Body of pancreas (tissue), 4 donors: ENCODE data around the gene PITPNC1. TPM values are rescaled to one million over a fixed set of nuclear protein-coding genes. Genes with fewer than 3 reads are reported as not detected.

ENCODE experiments used
- ATAC-seq: fragments of 150-250 bp; one replicate; pipeline ENCODE4 v1.9.1; 2016
- DNase-seq, 4 donors: peaks; one replicate each; pipeline ENCODE4 v3.0.0-alpha.2; 2019
- H3K27ac ChIP-seq, 4 donors: fragments of 200-600 bp; sonication (generic); 1 replicate in 3 of 4; 2 replicates in 1 of 4; pipeline versions ENCODE4 v1.5.1 to v1.6.1; 2016 to 2019; ENCODE audit warnings: mild to moderate bottlenecking in 1 of 4, mixed read lengths in 1 of 4, moderate library complexity in 1 of 4
- H3K27me3 ChIP-seq, 2 donors: fragments of 200-600 bp; sonication (generic); one replicate each; pipeline ENCODE4 v1.6.0; 2016; ENCODE audit warnings: mild to moderate bottlenecking in 1 of 2
- H3K36me3 ChIP-seq, 2 donors: fragments of 200-600 bp; sonication (generic); replicated peaks in 1 of 2; 2 replicates each; pipeline ENCODE4 v1.5.1; 2016; ENCODE audit warnings: low read depth in 2 of 2; ENCODE audit not compliant: insufficient read depth in 1 of 2
- H3K4me1 ChIP-seq: fragments of 200-600 bp; sonication (generic); one replicate; pipeline ENCODE4 v1.6.0; 2016
- H3K4me3 ChIP-seq, 2 donors: fragments of 200-600 bp; sonication (generic); 1 replicate in 1 of 2; 2 replicates in 1 of 2; pipeline ENCODE4 v1.5.1; 2016 to 2019
- H3K9me3 ChIP-seq, 3 donors: fragments of 200-600 bp; sonication (generic); 1 replicate in 2 of 3; 2 replicates in 1 of 3; pipeline ENCODE4 v1.5.1; 2016
- POLR2A ChIP-seq, 3 donors: fragments of 450-650 bp; IDR thresholded peaks; one replicate each; pipeline ENCODE4 v1.6.1; 2016; ENCODE audit warnings: antibody characterized with exemption in 3 of 3, mild to moderate bottlenecking in 2 of 3
- whole genome bisulfite sequencing, 2 donors: methylation state at CpG; one replicate each; pipeline ENCODE4 v1.1.5; 2017; 5-methylcytosine and 5-hydroxymethylcytosine counted together
- intact Hi-C: fragments of 100-400 bp; cut with DNase I; formaldehyde crosslinking; loops from one replicate; pipeline ENCODE4 v1.15.1; 2023
- total RNA-seq, 2 donors: library from RNA; depleted of rRNA; stranded (reverse); fragments of >200 nt; gene quantifications; one replicate each; pipeline ENCODE4 v1.1.0, GENCODE V29; 2016
- TF ChIP-seq, protein P1 (sequence below), 7 experiments: fragments of 450-650 bp in 4 of 7; fragments of 200-600 bp in 3 of 7; sonication (generic) in 3 of 7; IDR thresholded peaks; one replicate each; pipeline ENCODE4 v1.5.1; 2016 to 2019; ENCODE audit warnings: antibody characterized with exemption in 7 of 7

PITPNC1 gene
- total RNA-seq, 2 donors from 2014 or later, result 11.9 to 17.5 TPM

DNA sequence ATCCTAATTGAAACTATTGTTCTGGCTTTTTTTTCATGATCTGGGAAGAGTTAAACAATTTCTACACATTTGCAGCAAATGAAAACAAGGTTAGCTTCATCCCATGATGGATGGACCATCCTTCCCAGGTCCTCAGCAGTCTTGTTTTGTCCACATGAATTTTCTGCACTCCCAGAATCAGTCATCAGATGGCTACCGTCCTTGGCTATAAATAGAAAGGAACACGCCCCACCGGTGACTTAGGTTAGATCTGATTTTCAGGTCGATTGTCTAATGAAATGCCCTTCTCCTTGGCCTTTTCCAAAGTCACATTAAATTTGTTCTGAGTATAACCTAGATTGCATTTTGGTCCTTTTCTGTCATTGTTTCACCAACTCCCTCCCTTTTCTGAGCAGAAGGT, 299.2 kb downstream of the PITPNC1 start:
- TF ChIP-seq, protein P1, sequence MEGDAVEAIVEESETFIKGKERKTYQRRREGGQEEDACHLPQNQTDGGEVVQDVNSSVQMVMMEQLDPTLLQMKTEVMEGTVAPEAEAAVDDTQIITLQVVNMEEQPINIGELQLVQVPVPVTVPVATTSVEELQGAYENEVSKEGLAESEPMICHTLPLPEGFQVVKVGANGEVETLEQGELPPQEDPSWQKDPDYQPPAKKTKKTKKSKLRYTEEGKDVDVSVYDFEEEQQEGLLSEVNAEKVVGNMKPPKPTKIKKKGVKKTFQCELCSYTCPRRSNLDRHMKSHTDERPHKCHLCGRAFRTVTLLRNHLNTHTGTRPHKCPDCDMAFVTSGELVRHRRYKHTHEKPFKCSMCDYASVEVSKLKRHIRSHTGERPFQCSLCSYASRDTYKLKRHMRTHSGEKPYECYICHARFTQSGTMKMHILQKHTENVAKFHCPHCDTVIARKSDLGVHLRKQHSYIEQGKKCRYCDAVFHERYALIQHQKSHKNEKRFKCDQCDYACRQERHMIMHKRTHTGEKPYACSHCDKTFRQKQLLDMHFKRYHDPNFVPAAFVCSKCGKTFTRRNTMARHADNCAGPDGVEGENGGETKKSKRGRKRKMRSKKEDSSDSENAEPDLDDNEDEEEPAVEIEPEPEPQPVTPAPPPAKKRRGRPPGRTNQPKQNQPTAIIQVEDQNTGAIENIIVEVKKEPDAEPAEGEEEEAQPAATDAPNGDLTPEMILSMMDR (IDR thresholded peaks at IDR 0.05), result no peak
- TF ChIP-seq POLR2A (IDR thresholded peaks at IDR 0.05), result no peak
- Histone ChIP-seq H3K4me1 (peaks cover 16% of the 10 kb centered on the region), H3K27ac (peak overlapping the region in 1 of 4 donors; percentile 20), H3K4me3 (no peak overlapping the region), H3K9me3 (no peaks in the 10 kb centered on the region), H3K27me3 (no peaks in the 10 kb centered on the region), H3K36me3 (no peaks in the 10 kb centered on the region)
- no peak for ATAC-seq
- WGBS, 2 donors, result 16 to 21% methylated on average over 4 of the region's 4 CpGs
- intact Hi-C loops, result no loop called here
- DNase-seq, result no peak

DNA sequence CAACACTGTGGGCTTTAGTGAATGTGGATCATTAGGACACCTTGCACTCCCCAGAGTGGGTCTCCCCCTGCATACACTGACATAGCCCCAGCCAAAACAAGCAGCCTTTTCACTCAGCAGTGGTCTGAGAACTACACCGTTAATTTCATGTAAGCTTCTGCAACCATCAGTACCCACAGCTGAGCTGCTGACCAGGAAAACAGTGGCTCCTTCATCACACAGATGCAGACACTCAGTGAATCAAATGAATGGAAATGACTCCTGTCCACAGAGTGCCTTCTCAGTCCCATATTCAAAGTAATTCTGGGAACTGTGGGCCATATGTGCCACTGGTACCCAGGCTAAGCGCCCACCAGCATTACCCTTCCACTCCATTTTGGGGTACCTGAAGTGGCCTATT, 301.3 kb downstream of the PITPNC1 start:
- intact Hi-C loops, result no loop called here
- H3K27me3 ChIP-seq, result no peaks in the 10 kb centered on the region
- ATAC-seq (no peak), DNase-seq (no peak)
- TF ChIP-seq POLR2A (IDR thresholded peaks at IDR 0.05), result no peak
- TF ChIP-seq, protein P1 (IDR thresholded peaks at IDR 0.05), result no peak
- WGBS, 2 donors, result 82 to 83% methylated on average over 2 of the region's 2 CpGs
- H3K27ac ChIP-seq, result no peak overlapping the region
- no peak overlapping the region for H3K4me3 ChIP-seq
- H3K9me3 ChIP-seq, result no peaks in the 10 kb centered on the region
- peaks cover 23% of the 10 kb centered on the region for H3K4me1 ChIP-seq
- no peaks in the 10 kb centered on the region for H3K36me3 ChIP-seq

DNA sequence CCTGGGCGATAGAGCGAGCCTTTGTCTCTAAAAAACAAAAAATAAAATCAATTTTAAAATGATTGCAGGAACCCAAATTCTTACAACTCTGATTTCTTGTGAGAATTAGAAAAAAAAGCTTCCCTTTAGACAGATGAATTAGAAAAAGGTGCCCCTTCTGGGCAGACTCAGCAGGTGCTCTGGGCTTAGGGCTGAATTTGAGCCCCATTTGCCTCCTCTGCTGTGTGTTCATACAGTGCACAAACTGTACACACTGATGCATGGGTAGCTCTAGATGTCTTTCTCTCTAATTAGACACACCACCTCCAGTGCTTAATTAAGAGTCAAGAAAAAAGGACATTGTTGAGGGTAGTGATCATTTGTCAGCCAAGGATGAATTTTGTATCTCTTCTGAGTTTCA, 302.1 kb downstream of the PITPNC1 start:
- no peak overlapping the region for H3K4me3 ChIP-seq
- H3K27ac ChIP-seq, result no peak overlapping the region
- no peaks in the 10 kb centered on the region for H3K27me3 ChIP-seq
- TF ChIP-seq, protein P1 (IDR thresholded peaks at IDR 0.05), result no peak
- TF ChIP-seq POLR2A (IDR thresholded peaks at IDR 0.05), result no peak
- DNase-seq (no peak), ATAC-seq (no peak)
- peaks cover 23% of the 10 kb centered on the region for H3K4me1 ChIP-seq
- H3K9me3 ChIP-seq, result no peaks in the 10 kb centered on the region
- intact Hi-C loops, result no loop called here
- WGBS, 2 donors, result 92 to 93% methylated on average over 2 of the region's 2 CpGs
- no peaks in the 10 kb centered on the region for H3K36me3 ChIP-seq

DNA sequence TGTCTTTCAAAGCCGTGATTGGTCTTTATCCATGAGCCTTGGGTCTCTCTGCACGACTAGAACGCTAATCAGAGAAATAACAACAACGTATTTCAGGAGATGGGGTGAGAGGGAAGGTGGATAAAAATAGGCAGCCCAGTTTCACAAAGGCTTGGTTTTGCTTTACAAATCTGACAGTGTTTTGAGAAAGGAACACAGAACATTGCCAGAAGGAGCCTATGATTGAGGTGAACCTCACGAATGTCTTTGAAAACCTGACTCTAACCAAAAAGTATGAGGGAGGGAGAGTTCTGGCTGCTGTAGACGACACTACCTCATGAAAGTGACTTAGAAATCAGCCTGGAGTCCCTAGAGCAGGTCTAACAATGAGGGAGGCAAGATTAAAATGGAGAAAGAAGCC, 302.6 kb downstream of the PITPNC1 start:
- intact Hi-C loops, result no loop called here
- no peaks in the 10 kb centered on the region for H3K27me3 ChIP-seq
- H3K4me3 ChIP-seq, result no peak overlapping the region
- DNase-seq, result no peak
- ATAC-seq, result no peak
- no peak overlapping the region for H3K27ac ChIP-seq
- 91 to 95% methylated on average over 6 of the region's 6 CpGs for WGBS, 2 donors
- H3K9me3 ChIP-seq, result no peaks in the 10 kb centered on the region
- H3K4me1 ChIP-seq, result peaks cover 23% of the 10 kb centered on the region
- no peaks in the 10 kb centered on the region for H3K36me3 ChIP-seq
- TF ChIP-seq POLR2A (IDR thresholded peaks at IDR 0.05), result no peak
- TF ChIP-seq, protein P1 (IDR thresholded peaks at IDR 0.05), result no peak

DNA sequence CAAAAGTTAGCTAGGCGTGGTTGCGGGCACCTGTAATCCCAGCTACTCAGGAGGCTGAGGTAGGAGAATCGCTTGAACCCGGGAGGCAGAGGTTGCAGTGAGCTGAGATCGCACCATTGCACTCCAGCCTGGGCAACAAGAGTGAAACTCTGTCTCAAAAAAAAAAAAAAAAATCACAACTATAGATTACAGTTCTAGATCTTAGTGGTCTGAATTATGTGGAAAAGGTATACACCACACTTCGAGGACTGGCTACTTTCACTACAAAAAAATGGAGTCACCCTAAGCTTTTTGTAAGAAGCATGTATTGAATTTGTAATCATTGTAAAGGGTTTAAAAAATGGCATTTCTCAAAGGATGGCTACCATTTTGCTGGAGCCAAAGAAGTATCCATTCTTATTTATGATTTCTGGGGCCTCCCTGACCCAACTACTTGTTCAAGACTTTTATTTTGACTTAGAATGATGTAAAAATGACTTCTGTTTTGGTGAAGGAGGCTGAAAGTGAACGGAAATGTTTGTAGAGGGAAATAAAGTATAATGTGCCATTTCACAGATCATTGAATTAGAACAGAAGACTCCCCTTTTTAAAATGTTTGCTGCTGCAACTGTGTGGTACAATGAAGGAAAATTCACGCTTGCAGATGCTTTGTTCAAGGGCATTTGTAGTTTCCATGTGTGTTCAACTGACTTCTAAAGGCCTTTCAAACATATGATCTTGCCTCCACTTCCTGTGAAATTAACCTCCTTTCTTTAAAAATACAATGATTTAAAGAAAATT, 303.6 kb downstream of the PITPNC1 start:
- DNase-seq (no peak), ATAC-seq (no peak)
- 93 to 95% methylated on average over 8 of the region's 8 CpGs for WGBS, 2 donors
- TF ChIP-seq, protein P1 (IDR thresholded peaks at IDR 0.05), result no peak
- TF ChIP-seq POLR2A (IDR thresholded peaks at IDR 0.05), result no peak
- no peaks in the 10 kb centered on the region for H3K27me3 ChIP-seq
- no peaks in the 10 kb centered on the region for H3K36me3 ChIP-seq
- peaks cover 23% of the 10 kb centered on the region for H3K4me1 ChIP-seq
- H3K4me3 ChIP-seq, result no peak overlapping the region
- no peak overlapping the region for H3K27ac ChIP-seq
- no peaks in the 10 kb centered on the region for H3K9me3 ChIP-seq
- intact Hi-C loops, result no loop called here
